ENCODE measurements around the gene PARL. TPM values are rescaled to one million over a fixed set of nuclear protein-coding genes. Genes with fewer than 3 reads are reported as not detected.

The PARL gene
- total RNA-seq, 1 experiment from 2014 or later: 69.2 TPM

Small RNA genes within 50 kb of the gene (microRNA-seq; reads per million reads assigned to microRNA genes)
- gene MIR4448 (ENCODE audit: unreplicated experiment): not detected

Other genes starting within 250 kb of the PARL start
- 7.4 and 10.0 TPM in 2 replicates for gene KLHL24, start 249.3 kb downstream of the PARL start, total RNA-seq (2014; rRNA removed)
- 30.4 and 31.0 TPM in 2 replicates for gene YEATS2, start 187.1 kb downstream of the PARL start, total RNA-seq (2014; rRNA removed)
- 12.4 and 12.6 TPM in 2 replicates for gene MAP6D1, start 59.3 kb downstream of the PARL start, total RNA-seq (2014; rRNA removed)
- gene ABCC5, start 133.0 kb upstream of the PARL start, total RNA-seq (2014; rRNA removed): 16.1 and 24.9 TPM in 2 replicates
- not detected in 2 replicates for gene HTR3D, start 146.9 kb upstream of the PARL start, total RNA-seq (2014; rRNA removed)
- gene HTR3C, start 168.2 kb upstream of the PARL start, total RNA-seq (2014; rRNA removed): not detected in 2 replicates
- gene HTR3E, start 212.2 kb upstream of the PARL start, total RNA-seq (2014; rRNA removed): not detected in 2 replicates